HG03520 (cell line): Measurements from ENCODE around the gene WNT7B.

ENCODE experiments used
- ATAC-seq: cut with Tn5 transposase; IDR thresholded peaks from one replicate; pipeline ENCODE4 v1.9.1; 2021; ENCODE audit warnings: mild to moderate bottlenecking, moderate library complexity; ENCODE audit not compliant: unreplicated experiment

Gene WNT7B

GRCh38 chr22:45879552-45879949 is 97.4 kb downstream of the WNT7B start:
- no peak for ATAC-seq

- no peak for ATAC-seq
These were observed 97.9 kb downstream of the WNT7B start for GRCh38 chr22:45878901-45879551.

GRCh38 chr22:45878051-45878781 is 98.7 kb downstream of the WNT7B start:
- no peak for ATAC-seq

GRCh38 chr22:45877651-45878050 is 99.3 kb downstream of the WNT7B start:
- ATAC-seq: no peak

- ATAC-seq: no peak
These were observed 100.0 kb downstream of the WNT7B start for GRCh38 chr22:45877036-45877380.

GRCh38 chr22:45876136-45877035 is 100.6 kb downstream of the WNT7B start:
- ATAC-seq: no peak

- no peak for ATAC-seq
These were observed 104.2 kb downstream of the WNT7B start for GRCh38 chr22:45872659-45873263.

- no peak for ATAC-seq
These were observed 105.2 kb downstream of the WNT7B start for GRCh38 chr22:45871721-45872120.
